Bronchial epithelial cell (primary cell): Measurements from ENCODE around the gene NF2. TPM values are rescaled to one million over a fixed set of nuclear protein-coding genes. Genes with fewer than 3 reads are reported as not detected.

Experiments used
- DNase-seq: peaks from one replicate; pipeline ENCODE4 v3.0.0-alpha.2; 2010; ENCODE audit warnings: low read depth
- FAIRE-seq: peaks from 2 replicates; lab custom pipeline; 2011; peaks lifted over from hg19 to GRCh38; lab: Jason Lieb, UNC
- H3K27me3 ChIP-seq: 2 replicates; pipeline ENCODE4 v1.5.1; 2011; ENCODE audit warnings: low read length; ENCODE audit not compliant: control insufficient read depth, insufficient read depth
- H3K36me3 ChIP-seq: 2 replicates; pipeline ENCODE4 v1.5.1; 2011; ENCODE audit warnings: low read length; ENCODE audit not compliant: control insufficient read depth, insufficient read depth
- H3K4me3 ChIP-seq: 2 replicates; pipeline ENCODE4 v1.5.1; 2011; ENCODE audit warnings: mild to moderate bottlenecking, low read depth, low read length, control low read depth
- total RNA-seq: library from RNA; depleted of rRNA; stranded (reverse); fragments of >200 nt; gene quantifications from 2 replicates; pipeline ENCODE4 v1.2.1, GENCODE V29; 2014
- TF ChIP-seq, protein P1 (sequence below): IDR thresholded peaks from 2 replicates; pipeline ENCODE4 v1.5.1; 2011; ENCODE audit warnings: mild to moderate bottlenecking, moderate library complexity, low read length, control low read depth, inconsistent platforms; ENCODE audit not compliant: insufficient read depth, severe bottlenecking

The NF2 gene
- total RNA-seq, 1 donor from 2014 or later: 28.4 TPM

DNA sequence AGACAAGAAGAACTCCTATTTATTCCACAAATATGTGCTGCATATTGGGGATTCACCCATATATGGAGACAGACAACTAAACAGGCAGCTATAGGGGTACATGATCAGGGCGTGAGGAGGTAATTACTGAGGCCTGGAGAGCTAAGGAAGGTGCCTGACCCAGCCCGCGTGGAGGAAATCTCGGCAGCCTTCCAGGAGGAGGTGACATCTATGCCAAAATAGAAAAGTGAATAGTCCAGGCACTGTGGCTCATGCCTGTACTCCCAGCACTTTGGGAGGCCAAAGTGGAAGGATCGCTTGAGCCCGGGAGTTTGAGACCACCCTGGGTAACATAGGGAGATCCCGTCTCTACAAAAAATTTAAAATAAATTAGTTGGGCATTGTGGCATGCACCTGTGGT lies 36.1 kb upstream of the NF2 start:
- peaks cover 2% of the 10 kb centered on the region for H3K36me3 ChIP-seq
- DNase-seq (no peak), FAIRE-seq (no peak)
- TF ChIP-seq, protein P1, sequence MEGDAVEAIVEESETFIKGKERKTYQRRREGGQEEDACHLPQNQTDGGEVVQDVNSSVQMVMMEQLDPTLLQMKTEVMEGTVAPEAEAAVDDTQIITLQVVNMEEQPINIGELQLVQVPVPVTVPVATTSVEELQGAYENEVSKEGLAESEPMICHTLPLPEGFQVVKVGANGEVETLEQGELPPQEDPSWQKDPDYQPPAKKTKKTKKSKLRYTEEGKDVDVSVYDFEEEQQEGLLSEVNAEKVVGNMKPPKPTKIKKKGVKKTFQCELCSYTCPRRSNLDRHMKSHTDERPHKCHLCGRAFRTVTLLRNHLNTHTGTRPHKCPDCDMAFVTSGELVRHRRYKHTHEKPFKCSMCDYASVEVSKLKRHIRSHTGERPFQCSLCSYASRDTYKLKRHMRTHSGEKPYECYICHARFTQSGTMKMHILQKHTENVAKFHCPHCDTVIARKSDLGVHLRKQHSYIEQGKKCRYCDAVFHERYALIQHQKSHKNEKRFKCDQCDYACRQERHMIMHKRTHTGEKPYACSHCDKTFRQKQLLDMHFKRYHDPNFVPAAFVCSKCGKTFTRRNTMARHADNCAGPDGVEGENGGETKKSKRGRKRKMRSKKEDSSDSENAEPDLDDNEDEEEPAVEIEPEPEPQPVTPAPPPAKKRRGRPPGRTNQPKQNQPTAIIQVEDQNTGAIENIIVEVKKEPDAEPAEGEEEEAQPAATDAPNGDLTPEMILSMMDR: no peak
- no peaks in the 10 kb centered on the region for H3K27me3 ChIP-seq
- no peak overlapping the region for H3K4me3 ChIP-seq

DNA sequence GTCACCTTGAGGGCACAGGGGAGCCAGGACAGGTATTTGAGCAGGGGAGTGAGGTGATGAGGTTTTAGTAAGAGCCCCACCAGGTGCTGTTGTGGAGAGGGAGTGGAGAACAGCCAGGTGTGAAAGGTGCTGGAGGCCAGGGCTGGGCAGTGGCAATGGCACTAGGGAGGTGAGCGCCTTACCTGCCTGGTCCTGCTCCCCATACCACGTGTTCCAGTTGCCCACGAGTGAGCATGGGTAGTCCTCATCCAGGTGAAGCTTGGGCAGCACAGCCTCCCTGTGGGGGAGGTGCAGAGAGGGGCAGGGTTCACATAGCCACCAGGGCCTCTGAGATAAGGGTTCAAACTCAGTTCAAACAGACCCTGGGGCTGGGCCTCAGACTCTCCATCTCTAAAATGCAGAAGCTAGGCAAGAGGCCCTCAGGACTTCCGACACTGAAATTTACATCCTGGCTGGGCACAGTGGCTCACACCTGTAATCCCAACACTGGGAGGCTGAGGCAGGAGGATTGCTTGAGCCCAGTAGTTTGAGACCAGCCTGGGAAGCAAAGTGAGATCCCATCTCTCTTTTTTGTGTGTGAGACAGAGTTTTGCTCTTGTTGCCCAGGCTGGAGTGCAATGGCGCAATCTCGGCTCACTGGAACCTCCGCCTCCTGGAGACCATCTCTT lies 34.3 kb upstream of the NF2 start:
- DNase-seq (no peak), FAIRE-seq (no peak)
- H3K4me3 ChIP-seq: no peak overlapping the region
- peaks cover 2% of the 10 kb centered on the region for H3K36me3 ChIP-seq
- TF ChIP-seq, protein P1: no peak
- H3K27me3 ChIP-seq: no peaks in the 10 kb centered on the region

DNA sequence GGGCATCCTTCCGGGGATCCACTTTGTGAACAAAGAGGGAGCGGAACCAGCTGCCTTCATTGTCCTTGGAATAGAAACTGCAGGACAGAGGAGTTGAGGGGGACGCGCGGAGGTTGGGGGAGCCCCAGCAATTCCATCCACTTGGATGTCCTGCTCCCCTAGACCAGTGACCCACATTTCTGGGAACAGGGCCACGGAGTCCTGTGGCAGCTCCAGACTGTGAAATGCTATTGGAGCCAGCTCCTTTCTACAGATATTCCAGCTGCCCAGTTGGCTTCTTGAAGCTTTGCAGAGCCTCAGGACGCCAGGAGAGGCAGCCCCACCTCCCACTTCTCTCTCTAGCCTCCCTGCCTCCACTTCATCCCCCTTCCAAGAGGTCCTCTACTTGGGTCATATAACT lies 33.0 kb upstream of the NF2 start:
- Histone ChIP-seq H3K36me3 (peaks cover 2% of the 10 kb centered on the region), H3K27me3 (no peaks in the 10 kb centered on the region), H3K4me3 (no peak overlapping the region)
- DNase-seq (no peak), FAIRE-seq (no peak)
- TF ChIP-seq, protein P1: no peak

DNA sequence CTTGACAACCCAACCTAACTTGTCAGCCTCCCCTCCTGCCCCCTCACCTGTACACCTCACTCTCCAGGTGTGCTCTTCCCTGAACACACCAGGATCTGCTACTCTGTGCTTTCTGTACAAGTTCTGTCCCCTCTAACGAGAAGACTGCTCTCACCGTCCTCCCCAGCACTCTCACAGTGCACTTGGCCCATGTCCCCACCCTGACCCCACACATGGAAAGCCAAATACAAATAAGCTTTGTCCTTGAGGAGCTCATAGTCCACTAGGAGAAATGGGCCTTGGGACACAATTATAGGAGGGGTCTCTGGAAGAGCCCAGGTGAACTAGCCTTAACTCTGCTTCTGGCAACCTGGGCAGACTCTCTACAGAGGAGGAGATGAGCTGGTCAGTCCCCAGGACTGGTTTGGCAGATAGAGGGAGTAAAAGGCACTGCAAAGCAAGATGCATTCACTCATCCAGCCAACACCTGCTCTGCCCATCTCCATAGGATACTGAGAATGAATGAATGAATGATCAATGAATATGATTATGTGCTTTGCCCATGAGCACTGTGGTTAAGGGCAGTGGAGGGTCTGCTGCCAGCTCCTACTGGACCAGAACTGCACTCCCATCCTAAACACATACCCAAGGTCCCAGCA lies 32.4 kb upstream of the NF2 start:
- DNase-seq (no peak), FAIRE-seq (peak; percentile 18)
- TF ChIP-seq, protein P1: no peak
- H3K27me3 ChIP-seq: no peaks in the 10 kb centered on the region
- H3K4me3 ChIP-seq: no peak overlapping the region
- peaks cover 2% of the 10 kb centered on the region for H3K36me3 ChIP-seq

DNA sequence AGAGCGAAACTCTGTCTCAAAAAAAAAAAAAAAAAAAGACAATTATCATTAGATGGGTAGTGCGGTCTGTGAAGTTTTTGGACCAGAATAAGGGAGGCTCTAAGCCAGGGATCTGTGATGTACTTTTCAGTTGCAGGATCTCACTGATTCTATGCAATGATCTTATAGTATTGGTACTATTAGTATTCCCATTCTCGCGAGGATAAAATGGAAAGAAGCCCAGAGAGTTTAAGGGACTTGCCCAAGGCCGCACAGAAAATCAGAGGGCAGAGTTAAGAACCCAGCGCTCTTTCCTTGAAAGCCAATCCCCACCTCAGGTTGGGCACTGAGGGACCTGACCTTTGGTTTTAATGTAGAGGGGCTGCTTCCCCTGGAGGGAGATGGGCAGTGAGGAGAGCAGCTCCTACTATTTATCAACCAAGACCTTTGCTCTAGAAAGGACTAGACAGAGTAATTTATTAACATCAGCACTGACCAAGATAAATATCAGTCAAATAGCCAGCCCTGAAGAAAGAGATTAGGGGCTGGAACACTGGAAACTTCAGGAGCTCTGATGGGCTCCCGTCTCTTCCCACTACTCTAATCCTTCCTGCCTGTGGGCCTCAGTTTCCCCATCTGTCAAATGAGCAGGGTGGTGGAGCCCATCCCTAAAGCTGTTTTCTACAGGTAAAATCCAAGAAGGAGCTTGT lies 28.5 kb upstream of the NF2 start:
- Histone ChIP-seq H3K36me3 (no peaks in the 10 kb centered on the region), H3K27me3 (no peaks in the 10 kb centered on the region), H3K4me3 (no peak overlapping the region)
- DNase-seq (no peak), FAIRE-seq (no peak)
- TF ChIP-seq, protein P1: no peak
